Activated naive CD4-positive, alpha-beta T cell treated with anti-CD3 and anti-CD28 coated beads, Interleukin-2, amount 50 U/mL, for 16 hours (primary cell): ENCODE results near the gene BEND6.
A peak's percentile ranks its signal among the peaks of the same experiment; 100 is the strongest.
"Not testable (repeated sequence)": the region's sequence is repeated elsewhere in the genome, so short reads cannot be mapped to it uniquely, and the experiment has no call there.

ENCODE experiments used
- DNase-seq: peaks from one replicate; pipeline ENCODE4 v3.0.0-alpha.2; 2020

Gene BEND6

DNA sequence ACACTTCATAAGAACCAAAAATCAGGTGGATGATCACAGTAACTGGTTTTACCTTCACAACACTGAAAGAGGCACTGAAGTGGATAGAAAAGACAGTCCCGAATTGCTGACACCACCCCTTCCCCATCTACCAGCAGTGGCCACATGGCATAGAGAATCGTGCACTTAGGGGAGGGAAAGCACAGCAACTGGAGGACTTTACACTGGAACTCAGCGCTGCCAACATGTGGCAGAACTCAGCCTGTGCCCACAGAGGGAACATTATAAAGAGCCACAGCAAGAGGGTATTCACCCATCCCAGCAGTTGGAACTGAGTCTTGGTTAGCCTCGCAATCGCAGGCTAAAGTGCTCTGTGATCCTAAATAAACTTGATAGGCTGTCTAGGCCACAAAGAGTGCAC lies 85.1 kb downstream of the BEND6 start:
- DNase-seq = no peak

DNA sequence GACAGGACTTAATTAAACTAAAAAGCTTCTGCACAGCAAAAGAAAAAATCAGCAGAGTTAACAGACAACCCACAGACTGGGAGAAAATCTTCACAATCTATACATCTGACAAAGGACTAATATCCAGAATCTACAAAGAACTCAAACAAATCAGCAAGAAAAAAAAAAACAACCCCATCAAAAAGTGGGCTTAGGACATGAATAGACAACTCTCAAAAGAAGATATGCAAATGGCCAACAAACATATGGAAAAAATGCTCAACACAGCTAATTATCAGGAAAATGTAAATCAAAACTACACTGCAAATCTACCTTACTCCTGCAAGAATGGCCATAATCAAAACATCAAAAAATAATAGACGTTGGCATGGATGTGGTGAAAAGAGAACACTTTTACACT lies 89.2 kb downstream of the BEND6 start:
- DNase-seq = not testable (repeated sequence)

DNA sequence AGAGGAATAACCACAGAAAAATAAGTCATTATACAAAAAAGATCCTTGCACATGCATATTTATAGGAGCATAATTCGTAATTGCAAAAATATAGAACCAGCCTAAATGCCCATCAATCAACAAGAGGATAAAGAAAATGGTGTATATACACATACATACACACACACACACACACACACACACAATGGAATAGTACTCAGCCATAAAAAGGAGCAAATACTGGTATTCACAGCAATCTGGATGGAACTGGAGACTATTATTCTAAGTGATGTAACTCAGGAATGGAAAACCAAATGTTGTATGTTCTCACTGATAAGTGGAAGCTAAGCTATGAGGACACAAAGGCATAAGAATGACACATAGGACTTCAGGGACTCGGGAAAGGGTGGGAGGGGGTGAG lies 89.7 kb downstream of the BEND6 start:
- DNase-seq = no peak

DNA sequence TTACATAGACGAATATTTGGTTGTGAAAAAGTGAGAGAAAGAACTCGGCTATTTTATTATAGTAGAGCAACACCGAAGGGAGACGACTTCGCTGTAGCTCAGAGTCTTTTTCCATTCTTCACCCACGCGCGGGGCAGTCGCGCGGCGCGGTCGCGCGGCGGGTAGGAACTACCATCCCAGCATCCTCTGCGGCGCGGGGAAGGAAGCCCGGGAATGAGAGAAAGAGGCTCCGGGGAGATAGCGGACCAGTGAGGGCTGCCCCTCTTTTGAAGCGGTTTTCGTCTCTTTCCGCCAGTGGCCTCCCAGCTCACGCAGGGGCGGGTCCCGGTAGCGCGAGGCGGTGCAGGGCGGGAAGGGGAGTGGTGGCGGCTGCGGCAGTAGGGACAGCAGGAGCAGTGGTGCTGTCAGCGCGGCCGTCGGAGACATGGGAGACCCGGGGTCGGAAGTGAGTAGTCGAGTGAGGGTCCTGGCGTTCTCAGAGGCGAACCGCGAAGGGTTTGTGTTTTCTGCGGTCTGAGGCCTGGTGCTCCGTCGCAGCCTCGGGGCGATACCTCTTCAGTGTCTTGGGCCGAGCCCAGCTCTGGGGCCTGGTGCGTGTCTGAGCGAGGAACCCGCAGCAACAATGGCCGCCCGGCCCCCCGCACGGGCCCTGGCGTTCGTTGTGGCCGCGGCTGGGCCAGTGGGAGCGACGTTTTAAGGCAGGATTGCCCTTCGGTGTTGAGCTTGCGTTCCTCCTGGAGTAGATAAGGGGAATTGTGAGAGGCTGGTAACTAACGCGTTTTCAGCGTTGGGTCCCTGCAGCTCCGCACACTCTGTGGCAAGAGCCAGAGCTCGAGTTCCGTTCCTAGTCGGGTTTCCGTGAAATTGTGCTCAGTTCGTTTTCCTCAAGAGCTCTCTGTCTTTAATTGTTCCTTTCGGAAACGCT lies 91.7 kb downstream of the BEND6 start, which contains the start of gene KIAA1586:
KIAA1586 (plus strand) TSS at position 362 of the 925 bp plus-strand sequence; CDS start at position 425, 63 bp downstream.
- peak; percentile 82 for DNase-seq

DNA sequence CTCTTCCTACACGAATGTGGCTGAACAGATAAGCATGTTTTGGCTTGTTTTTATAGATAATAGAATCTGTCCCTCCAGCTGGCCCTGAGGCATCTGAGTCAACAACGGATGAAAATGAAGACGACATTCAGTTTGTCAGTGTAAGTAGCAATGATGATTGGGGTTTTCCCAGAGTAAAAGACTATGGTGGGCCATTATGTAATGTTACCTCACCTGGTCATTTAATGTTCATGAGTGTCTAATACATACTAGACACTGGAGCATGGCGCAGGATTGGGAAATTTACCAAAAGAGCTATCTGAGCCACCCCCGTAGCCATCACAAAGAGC lies 92.3 kb downstream of the BEND6 start:
- not testable (repeated sequence) for DNase-seq

DNA sequence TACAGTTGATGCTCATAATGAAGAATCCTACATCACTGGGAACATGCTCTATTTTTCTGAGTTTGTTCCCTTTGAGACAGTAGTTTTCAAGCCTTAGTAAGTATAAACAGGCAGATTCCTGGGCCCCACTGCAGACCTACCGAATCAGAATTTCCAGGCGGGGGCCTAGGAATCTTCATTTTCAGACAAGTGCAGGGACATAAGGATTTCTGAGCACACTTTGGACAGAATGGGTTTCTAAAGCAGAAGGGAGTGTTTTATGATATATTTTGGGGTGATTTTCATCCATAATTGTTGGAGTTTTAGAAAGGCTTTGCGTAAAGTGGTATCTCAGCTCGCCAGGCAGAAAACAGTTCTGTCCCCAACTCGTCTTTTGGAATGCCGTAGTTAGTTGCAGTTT lies 93.0 kb downstream of the BEND6 start:
- not testable (repeated sequence) for DNase-seq

DNA sequence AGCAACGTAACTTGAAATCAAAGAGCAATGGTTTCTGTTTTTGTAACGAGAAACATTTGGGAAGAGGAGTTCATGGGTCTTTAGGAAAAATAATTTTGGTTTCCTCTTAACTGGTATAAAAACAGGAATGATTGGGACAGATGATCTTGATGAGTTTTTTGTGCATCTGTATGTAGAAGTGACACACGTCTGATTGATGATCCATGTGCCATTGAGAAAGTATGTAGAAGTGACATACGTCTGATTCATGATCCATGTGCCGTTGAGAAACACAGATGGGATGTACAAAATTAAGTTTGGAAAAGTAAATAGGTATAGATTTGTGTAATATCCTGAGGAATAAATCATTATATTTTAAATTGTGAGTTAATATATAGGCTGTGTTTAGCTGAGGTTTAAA lies 93.7 kb downstream of the BEND6 start:
- no peak for DNase-seq

DNA sequence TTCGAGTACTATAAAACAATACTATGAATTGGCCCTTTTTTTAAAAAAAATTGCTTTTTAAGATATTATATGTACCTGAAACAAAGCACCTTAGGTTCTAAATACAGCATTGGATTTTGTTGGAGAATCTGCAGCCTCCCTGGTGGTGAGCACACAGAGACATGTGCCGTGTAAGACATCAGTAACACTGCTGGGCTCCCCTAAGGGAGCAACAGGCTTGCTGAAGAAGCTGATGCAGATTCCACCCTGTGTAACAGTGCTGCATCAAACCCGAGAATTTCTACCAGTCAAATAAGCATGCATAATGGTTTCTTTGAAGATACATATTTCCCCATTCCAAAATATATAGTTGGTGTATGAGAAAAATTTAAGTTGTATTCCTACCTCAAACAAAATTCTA lies 108.9 kb downstream of the BEND6 start:
- no peak for DNase-seq

DNA sequence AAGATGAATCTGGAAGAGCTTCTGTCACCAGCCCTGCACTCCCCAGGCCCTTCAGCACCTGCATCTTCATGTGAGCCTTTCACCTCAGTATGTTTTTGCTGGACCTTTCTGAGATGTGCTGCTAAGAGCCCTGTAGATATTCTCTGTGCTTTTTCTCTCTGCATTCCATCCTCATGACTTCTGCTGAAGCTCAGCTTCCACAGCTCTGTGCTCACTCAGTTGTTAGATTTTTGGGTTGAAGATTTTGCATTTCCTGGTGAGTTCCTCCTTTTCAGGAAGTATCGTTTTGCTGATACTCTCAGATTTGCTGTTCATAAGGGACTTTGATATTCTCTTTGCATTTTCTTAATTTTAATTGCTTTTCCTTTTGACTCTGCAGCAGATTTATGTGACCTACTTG lies 109.9 kb downstream of the BEND6 start:
- DNase-seq = no peak

DNA sequence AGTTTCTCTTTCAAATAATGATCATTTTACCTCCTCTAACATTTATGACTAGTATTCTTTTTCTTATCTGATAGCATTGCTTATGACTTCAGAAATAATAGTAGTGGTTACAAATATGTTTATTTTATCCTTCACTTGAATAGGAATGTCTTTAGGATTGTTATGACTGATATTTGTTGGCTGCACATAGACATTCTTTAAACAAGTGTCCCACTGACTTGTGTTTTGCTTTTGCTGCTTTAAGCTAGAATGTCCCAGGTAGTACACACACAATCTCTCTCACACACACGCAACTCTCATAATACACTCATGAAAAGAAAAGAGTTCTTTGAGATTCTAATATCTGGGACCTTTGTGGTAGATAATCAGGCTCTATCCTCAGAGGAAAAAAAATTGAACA lies 113.2 kb downstream of the BEND6 start:
- DNase-seq = no peak

DNA sequence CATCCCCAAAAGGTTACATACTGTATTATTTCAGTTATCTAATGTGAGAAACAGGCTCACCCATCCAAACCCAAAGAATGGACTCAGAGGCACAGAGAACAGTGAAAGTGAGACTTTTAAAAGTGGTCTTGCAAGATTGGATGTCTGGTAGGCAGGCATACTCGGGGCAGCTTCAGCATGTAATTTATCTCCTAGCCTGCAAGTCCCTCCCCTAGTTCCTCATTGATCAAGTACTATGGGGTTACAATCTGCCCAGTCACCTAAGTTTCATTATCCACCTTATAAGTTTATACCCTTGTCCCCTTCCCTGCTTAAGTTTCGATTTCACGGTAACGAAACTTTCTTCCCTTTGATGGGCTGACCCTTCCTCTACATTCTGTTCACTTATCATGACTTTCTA lies 114.3 kb downstream of the BEND6 start:
- no peak for DNase-seq

DNA sequence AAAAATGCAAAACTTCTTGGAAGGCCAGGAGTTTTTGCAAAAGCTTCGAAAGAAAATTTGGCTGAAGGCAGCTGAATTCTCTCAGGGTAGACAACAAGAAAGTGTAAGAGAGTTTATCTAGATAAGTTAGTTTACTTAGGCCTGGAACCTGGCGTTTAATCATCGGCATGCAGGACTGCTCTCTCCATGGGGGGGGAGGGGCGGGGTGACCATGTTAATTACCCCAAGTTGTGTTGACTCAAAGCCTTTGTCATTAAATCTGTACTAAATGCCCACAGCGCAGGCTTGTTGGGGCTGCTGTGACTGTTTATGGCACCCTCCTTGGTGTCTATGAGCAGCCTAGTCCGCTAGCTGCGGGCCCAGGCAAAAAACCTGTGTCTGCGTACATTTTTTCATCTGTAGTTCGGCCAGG lies 115.0 kb downstream of the BEND6 start:
- DNase-seq = no peak

DNA sequence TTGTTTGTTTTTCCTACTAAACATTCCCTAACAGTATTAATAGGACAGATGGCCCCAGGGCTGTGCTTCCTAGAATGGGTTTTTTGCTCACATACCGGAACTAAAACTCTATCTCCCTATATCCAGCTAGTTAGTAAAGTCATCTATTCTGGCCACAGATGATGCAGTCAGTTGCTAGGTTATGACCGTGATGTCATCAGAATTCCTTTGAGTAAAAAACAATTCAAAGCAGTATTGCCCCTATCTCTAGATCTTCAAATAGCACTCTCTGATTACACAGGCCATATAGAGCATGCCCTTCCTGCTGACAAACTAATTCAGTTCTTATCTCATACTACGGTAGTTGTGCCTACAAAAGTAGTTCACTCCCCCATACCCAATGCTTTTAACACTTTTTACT lies 117.2 kb downstream of the BEND6 start:
- DNase-seq = no peak

DNA sequence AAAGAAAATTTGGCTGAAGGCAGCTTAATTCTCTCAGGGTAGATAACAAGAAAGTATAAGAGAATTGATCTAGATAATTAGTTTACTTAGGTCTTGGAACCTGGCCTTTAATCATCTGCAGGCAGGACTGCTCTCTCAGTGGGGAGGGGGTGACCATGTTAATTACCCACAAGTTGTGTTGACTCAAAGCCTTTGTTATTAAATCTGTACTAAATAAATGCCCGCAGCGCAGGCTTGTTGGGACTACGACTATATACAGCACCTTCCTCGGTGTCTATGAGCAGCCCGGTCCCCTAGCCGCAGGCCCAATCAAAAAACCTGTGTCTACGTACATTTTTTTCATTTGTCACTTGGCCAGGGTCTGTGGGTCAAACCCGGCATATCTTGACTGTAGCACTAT lies 119.5 kb downstream of the BEND6 start:
- DNase-seq = no peak

DNA sequence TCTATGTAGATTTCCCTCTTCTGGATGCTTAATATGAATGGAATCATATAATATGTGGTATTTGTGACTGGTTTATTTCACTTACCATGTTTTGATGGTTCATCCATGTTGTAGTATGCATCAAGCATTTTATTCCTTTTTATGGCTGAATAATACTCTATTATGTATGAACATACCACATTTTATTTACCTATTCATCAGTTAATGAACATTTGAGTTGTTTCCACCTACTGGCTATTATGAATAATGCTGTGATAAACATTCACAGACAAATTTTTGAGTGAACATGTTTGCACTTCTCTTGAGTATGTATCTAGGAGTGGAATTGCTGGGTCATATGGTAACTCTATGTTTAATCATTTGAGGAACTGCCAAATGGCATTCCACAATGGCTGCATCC lies 120.2 kb downstream of the BEND6 start:
- DNase-seq = no peak
